Liver (tissue), 9 donors: Measurements from ENCODE around the gene ALDH16A1. TPM values are rescaled to one million over a fixed set of nuclear protein-coding genes. Genes with fewer than 3 reads are reported as not detected.

Experiments used
- DNase-seq: peaks from one replicate; pipeline ENCODE4 v3.0.0-alpha.2; 2017; ENCODE audit warnings: low spot score
- H3K27ac ChIP-seq, 2 donors: one replicate each; pipeline ENCODE4 v1.7.0; 2013; ENCODE audit warnings: inconsistent platforms in 2 of 2, low read length in 2 of 2, control low read depth in 1 of 2, low read depth in 1 of 2, mild to moderate bottlenecking in 1 of 2
- H3K27me3 ChIP-seq, 4 donors: one replicate each; pipeline versions ENCODE4 v1.6.1 to v1.7.0; 2013; ENCODE audit warnings: low read length in 3 of 4, inconsistent platforms in 1 of 4, mild to moderate bottlenecking in 1 of 4, moderate library complexity in 1 of 4; ENCODE audit not compliant: control insufficient read depth in 4 of 4, insufficient read depth in 4 of 4
- H3K36me3 ChIP-seq, 4 donors: one replicate each; pipeline versions ENCODE4 v1.6.1 to v1.7.0; 2013; ENCODE audit warnings: low read length in 3 of 4, mild to moderate bottlenecking in 3 of 4, low read depth in 1 of 4, moderate library complexity in 1 of 4; ENCODE audit not compliant: control insufficient read depth in 4 of 4, insufficient read depth in 3 of 4
- H3K4me1 ChIP-seq, 4 donors: one replicate each; pipeline versions ENCODE4 v1.6.1 to v1.7.0; 2013; ENCODE audit warnings: low read length in 3 of 4, mild to moderate bottlenecking in 3 of 4, moderate library complexity in 1 of 4; ENCODE audit not compliant: control insufficient read depth in 4 of 4, insufficient read depth in 4 of 4
- H3K4me3 ChIP-seq, 3 donors: one replicate each; pipeline versions ENCODE4 v1.6.1 to v1.7.0; 2013; ENCODE audit warnings: low read length in 3 of 3, control low read depth in 1 of 3, low read depth in 1 of 3, mild to moderate bottlenecking in 1 of 3
- H3K9ac ChIP-seq, 2 donors: one replicate each; pipeline ENCODE4 v1.7.0; 2013; ENCODE audit warnings: low read length in 2 of 2, mild to moderate bottlenecking in 2 of 2, moderate library complexity in 2 of 2, control low read depth in 1 of 2, low read depth in 1 of 2
- H3K9me3 ChIP-seq, 4 donors: one replicate each; pipeline versions ENCODE4 v1.6.1 to v1.7.0; 2013; ENCODE audit warnings: low read length in 3 of 4; ENCODE audit not compliant: control insufficient read depth in 4 of 4
- ATF3 ChIP-seq: IDR thresholded peaks from 2 replicates; pipeline ENCODE4 v1.6.1; 2016; ENCODE audit warnings: antibody characterized with exemption
- CTCF ChIP-seq: fragments of 150-350 bp; IDR thresholded peaks from 2 replicates; pipeline ENCODE4 v1.5.1; 2017; ENCODE audit warnings: improper control_type of control experiment, low read depth, low read length; ENCODE audit not compliant: missing input control
- EGR1 ChIP-seq, 2 donors: IDR thresholded peaks; 2 replicates each; pipeline ENCODE4 v1.6.1; 2016 to 2018; ENCODE audit warnings: antibody characterized with exemption in 2 of 2, low read depth in 2 of 2
- FOXA1 ChIP-seq: IDR thresholded peaks from 2 replicates; pipeline ENCODE4 v1.6.1; 2016; ENCODE audit warnings: antibody characterized with exemption
- FOXA2 ChIP-seq: IDR thresholded peaks from 2 replicates; pipeline ENCODE4 v1.6.1; 2016; ENCODE audit warnings: antibody characterized with exemption
- GABPA ChIP-seq, 2 donors: IDR thresholded peaks in 1 of 2; conservative IDR thresholded peaks in 1 of 2; 2 replicates each; pipeline ENCODE4 v1.6.1; 2016; ENCODE audit warnings: antibody characterized with exemption in 2 of 2, mild to moderate bottlenecking in 1 of 2, moderate library complexity in 1 of 2
- HNF4A ChIP-seq, 2 donors: conservative IDR thresholded peaks; 2 replicates each; pipeline ENCODE4 v1.6.1; 2016; ENCODE audit warnings: antibody characterized with exemption in 2 of 2, mild to moderate bottlenecking in 2 of 2
- HNF4G ChIP-seq: IDR thresholded peaks from 2 replicates; pipeline ENCODE4 v1.6.1; 2016; ENCODE audit warnings: antibody characterized with exemption
- JUND ChIP-seq, 2 donors: IDR thresholded peaks; 2 replicates each; pipeline ENCODE4 v1.6.1; 2016; ENCODE audit warnings: antibody characterized with exemption in 2 of 2
- MAX ChIP-seq: IDR thresholded peaks from 2 replicates; pipeline ENCODE4 v1.6.1; 2016; ENCODE audit warnings: antibody characterized with exemption
- NR2F2 ChIP-seq: IDR thresholded peaks from 2 replicates; pipeline ENCODE4 v1.6.1; 2016; ENCODE audit warnings: antibody characterized with exemption
- RAD21 ChIP-seq, 2 donors: IDR thresholded peaks; 2 replicates each; pipeline ENCODE4 v1.6.1; 2016; ENCODE audit warnings: antibody characterized with exemption in 2 of 2, mild to moderate bottlenecking in 2 of 2
- REST ChIP-seq: IDR thresholded peaks from 2 replicates; pipeline ENCODE4 v1.6.1; 2016; ENCODE audit warnings: antibody characterized with exemption, mild to moderate bottlenecking
- RXRA ChIP-seq, 2 donors: IDR thresholded peaks; 2 replicates each; pipeline ENCODE4 v1.6.1; 2017 to 2018; ENCODE audit warnings: antibody characterized with exemption in 2 of 2, mild to moderate bottlenecking in 1 of 2
- SP1 ChIP-seq: IDR thresholded peaks from 2 replicates; pipeline ENCODE4 v1.6.1; 2018; ENCODE audit warnings: antibody characterized with exemption, mild to moderate bottlenecking
- TAF1 ChIP-seq: conservative IDR thresholded peaks from 2 replicates; pipeline ENCODE4 v1.6.1; 2016; ENCODE audit warnings: antibody characterized with exemption, mild to moderate bottlenecking
- YY1 ChIP-seq: IDR thresholded peaks from 2 replicates; pipeline ENCODE4 v1.6.1; 2016; ENCODE audit warnings: antibody characterized with exemption, mild to moderate bottlenecking
- ZBTB33 ChIP-seq: IDR thresholded peaks from 2 replicates; pipeline ENCODE4 v1.6.1; 2016; ENCODE audit warnings: antibody characterized with exemption
- WGBS: extraction: QIAGEN DNeasy Blood & Tissue Kit; methylation state at CpG from one replicate; pipeline ENCODE4 v1.1.7; 2013; 5-methylcytosine and 5-hydroxymethylcytosine counted together
- polyA plus RNA-seq, 2 donors: library from polyadenylated mRNA; stranded (reverse) in 1 of 2; unstranded in 1 of 2; fragments of 200-250 nt in 1 of 2; fragments of >200 nt in 1 of 2; fragmentation: Nextera tagmentation in 1 of 2; extraction: Ambion mirVana in 1 of 2; gene quantifications; one replicate each; pipeline versions ENCODE4 v1.2.1 to v1.2.3, GENCODE V29; 2013 to 2015
- total RNA-seq, 2 donors: library from RNA; depleted of rRNA; stranded (reverse); fragments of >200 nt; gene quantifications; one replicate each; pipeline ENCODE4 v1.2.3, GENCODE V29; 2014
- donor health status: healthy.
- donor health status: healthy.
- donor health status: healthy.
- donor health status: healthy.
- donor health status: healthy.

ALDH16A1 gene
- total RNA-seq = 10 to 100 TPM; 21.3 to 35.8 TPM
- 10 to 100 TPM in 1 of 2 donors, 1 to 10 TPM in 1; 5.2 to 21.8 TPM for polyA plus RNA-seq

- under 1% methylated on average over 66 of the region's 66 CpGs for WGBS
- Histone ChIP-seq H3K27me3 (no peaks in the 10 kb centered on the region), H3K27ac (peak within 1 kb of the TSS; percentile 90 to 95), H3K36me3 (peaks cover 0 to 5% (median 2%) of the 10 kb centered on the region in 4 donors), H3K4me3 (peak within 1 kb of the TSS; percentile 53 to 78 (median 75)), H3K9ac (peak within 1 kb of the TSS; percentile 67 to 80), H3K4me1 (peaks cover 0 to 22% (median 10%) of the 10 kb centered on the region in 4 donors), H3K9me3 (no peaks in the 10 kb centered on the region)
- TF ChIP-seq RXRA (IDR thresholded peaks at IDR 0.05) = no peak
- TF ChIP-seq ZBTB33 = peak; percentile 90
- TF ChIP-seq CTCF = no peak
- TF ChIP-seq REST = peak; percentile 84
- TF ChIP-seq JUND (IDR thresholded peaks at IDR 0.05) = no peak
- TF ChIP-seq YY1 = peak; percentile 74
- peak in 1 of 2 donors; percentile 26 for TF ChIP-seq HNF4A (conservative IDR thresholded peaks at IDR 0.05)
- peak; percentile 18 for TF ChIP-seq MAX
- peak; percentile 88 for TF ChIP-seq TAF1
- peak; percentile 68 for TF ChIP-seq SP1
- peak; percentile 31 for TF ChIP-seq NR2F2
- TF ChIP-seq HNF4G = no peak
- TF ChIP-seq RAD21 (IDR thresholded peaks at IDR 0.05) = no peak
- no peak for TF ChIP-seq FOXA1
- TF ChIP-seq GABPA (IDR thresholded peaks at IDR 0.05 in 1 of 2, conservative IDR thresholded peaks at IDR 0.05 in 1 of 2) = peak; percentile 35 to 81
- TF ChIP-seq EGR1 (IDR thresholded peaks at IDR 0.05; ENCODE audit: low read depth in 2 of 2) = peak in 1 of 2 donors; percentile 33
- TF ChIP-seq ATF3 = no peak
- no peak for TF ChIP-seq FOXA2
- DNase-seq = peak; percentile 99
Observed at GRCh38 chr19:49453013-49453756, at the start of gene ALDH16A1. Gene ALDH16A1 (plus strand): TSS chr19:49453225. CDS start chr19:49453332, 107 bp downstream.
